ENCODE data around the gene PUM2.
"Not testable (repeated sequence)": the region's sequence is repeated elsewhere in the genome, so short reads cannot be mapped to it uniquely, and the experiment has no call there.

PUM2 gene

GRCh38 chr2:20350753-20351554 is at the start of gene PUM2:
TSS of gene PUM2 (minus strand) at chr2:20350844. CDS start at chr2:20327360, 23,484 bp downstream.
- peak; percentile 97 for DNase-seq (ENCODE audit: low spot score)

GRCh38 chr2:20400306-20400705 is 49.7 kb upstream of the PUM2 start:
- DNase-seq (ENCODE audit: low spot score), result no peak

GRCh38 chr2:20398956-20399567 is 48.4 kb upstream of the PUM2 start:
- DNase-seq (ENCODE audit: low spot score), result no peak

GRCh38 chr2:20397811-20398447 is 47.3 kb upstream of the PUM2 start:
- DNase-seq (ENCODE audit: low spot score), result no peak

- DNase-seq (ENCODE audit: low spot score), result no peak
Observed at GRCh38 chr2:20396356-20397000, 45.8 kb upstream of the PUM2 start.

GRCh38 chr2:20393986-20394385 is 43.3 kb upstream of the PUM2 start:
- no peak for DNase-seq (ENCODE audit: low spot score)

GRCh38 chr2:20391951-20392699 is 41.5 kb upstream of the PUM2 start:
- no peak for DNase-seq (ENCODE audit: low spot score)

- DNase-seq (ENCODE audit: low spot score), result no peak
Observed at GRCh38 chr2:20390524-20391123, 40.0 kb upstream of the PUM2 start.

GRCh38 chr2:20384953-20385352 is 34.3 kb upstream of the PUM2 start:
- DNase-seq (ENCODE audit: low spot score), result no peak

- no peak for DNase-seq (ENCODE audit: low spot score)
Observed at GRCh38 chr2:20382965-20383810, 32.5 kb upstream of the PUM2 start.

- DNase-seq (ENCODE audit: low spot score), result no peak
Observed at GRCh38 chr2:20381457-20381856, 30.8 kb upstream of the PUM2 start.

GRCh38 chr2:20378891-20379519 is 28.4 kb upstream of the PUM2 start:
- DNase-seq (ENCODE audit: low spot score), result peak; percentile 82

- no peak for DNase-seq (ENCODE audit: low spot score)
Observed at GRCh38 chr2:20378341-20378740, 27.7 kb upstream of the PUM2 start.

GRCh38 chr2:20377741-20378140 is 27.1 kb upstream of the PUM2 start:
- DNase-seq (ENCODE audit: low spot score), result no peak

GRCh38 chr2:20374982-20375381 is 24.3 kb upstream of the PUM2 start:
- DNase-seq (ENCODE audit: low spot score), result not testable (repeated sequence)

- DNase-seq (ENCODE audit: low spot score), result no peak
Observed at GRCh38 chr2:20372896-20373640, 22.4 kb upstream of the PUM2 start.

GRCh38 chr2:20371323-20372025 is 20.8 kb upstream of the PUM2 start:
- DNase-seq (ENCODE audit: low spot score), result no peak

GRCh38 chr2:20370191-20370590 is 19.5 kb upstream of the PUM2 start:
- no peak for DNase-seq (ENCODE audit: low spot score)

GRCh38 chr2:20369366-20369765 is 18.7 kb upstream of the PUM2 start:
- DNase-seq (ENCODE audit: low spot score), result no peak

All from ecto neural progenitor cell (in vitro differentiated cells).